Endothelial cell of umbilical vein (primary cell): Measurements from ENCODE around the gene KCTD5.

Experiments
- EZH2 ChIP-seq: IDR thresholded peaks from 2 replicates; pipeline ENCODE4 v1.6.1; 2012; ENCODE audit warnings: borderline replicate concordance, low read depth, mild to moderate bottlenecking, moderate library complexity, low read length, inconsistent platforms; ENCODE audit not compliant: severe bottlenecking
- FOS ChIP-seq: IDR thresholded peaks from 2 replicates; pipeline ENCODE4 v1.6.1; 2011; ENCODE audit warnings: mild to moderate bottlenecking, low read length, moderate library complexity, borderline replicate concordance; ENCODE audit not compliant: insufficient read depth
- GATA2 ChIP-seq: IDR thresholded peaks from 2 replicates; pipeline ENCODE4 v1.7.0; 2011; ENCODE audit warnings: low read depth, mild to moderate bottlenecking, moderate library complexity, mixed read lengths, low read length; ENCODE audit not compliant: insufficient read length, insufficient read depth
- MYC ChIP-seq: IDR thresholded peaks from one replicate; pipeline ENCODE4 v1.6.1; 2011; ENCODE audit warnings: mild to moderate bottlenecking, low read depth, low read length
- POLR2A ChIP-seq: IDR thresholded peaks from 2 replicates; pipeline ENCODE4 v1.6.1; 2012; ENCODE audit warnings: low read depth, mild to moderate bottlenecking, control low read depth, low read length
- POLR2AphosphoS5 ChIP-seq: IDR thresholded peaks from 2 replicates; pipeline ENCODE4 v1.6.1; 2012; ENCODE audit warnings: low read depth, mild to moderate bottlenecking, control low read depth, low read length, moderate library complexity; ENCODE audit not compliant: insufficient read depth
- TF ChIP-seq, protein P1 (sequence below): IDR thresholded peaks from 2 replicates; pipeline ENCODE4 v1.6.1; 2011; ENCODE audit not compliant: insufficient read depth, insufficient read length
- TF ChIP-seq, protein P2 (sequence below), 2 donors: IDR thresholded peaks; 1 replicate in 1 of 2; 2 replicates in 1 of 2; pipeline ENCODE4 v1.5.1; 2011; ENCODE audit warnings: low read length in 2 of 2, mild to moderate bottlenecking in 2 of 2, moderate library complexity in 2 of 2, control low read depth in 1 of 2, inconsistent platforms in 1 of 2, low read depth in 1 of 2; ENCODE audit not compliant: insufficient read depth in 1 of 2; ENCODE audit errors: extremely low read depth in 1 of 2

- TF ChIP-seq POLR2A: no peak
- TF ChIP-seq, protein P1, sequence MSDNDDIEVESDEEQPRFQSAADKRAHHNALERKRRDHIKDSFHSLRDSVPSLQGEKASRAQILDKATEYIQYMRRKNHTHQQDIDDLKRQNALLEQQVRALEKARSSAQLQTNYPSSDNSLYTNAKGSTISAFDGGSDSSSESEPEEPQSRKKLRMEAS: no peak
- TF ChIP-seq, protein P2, sequence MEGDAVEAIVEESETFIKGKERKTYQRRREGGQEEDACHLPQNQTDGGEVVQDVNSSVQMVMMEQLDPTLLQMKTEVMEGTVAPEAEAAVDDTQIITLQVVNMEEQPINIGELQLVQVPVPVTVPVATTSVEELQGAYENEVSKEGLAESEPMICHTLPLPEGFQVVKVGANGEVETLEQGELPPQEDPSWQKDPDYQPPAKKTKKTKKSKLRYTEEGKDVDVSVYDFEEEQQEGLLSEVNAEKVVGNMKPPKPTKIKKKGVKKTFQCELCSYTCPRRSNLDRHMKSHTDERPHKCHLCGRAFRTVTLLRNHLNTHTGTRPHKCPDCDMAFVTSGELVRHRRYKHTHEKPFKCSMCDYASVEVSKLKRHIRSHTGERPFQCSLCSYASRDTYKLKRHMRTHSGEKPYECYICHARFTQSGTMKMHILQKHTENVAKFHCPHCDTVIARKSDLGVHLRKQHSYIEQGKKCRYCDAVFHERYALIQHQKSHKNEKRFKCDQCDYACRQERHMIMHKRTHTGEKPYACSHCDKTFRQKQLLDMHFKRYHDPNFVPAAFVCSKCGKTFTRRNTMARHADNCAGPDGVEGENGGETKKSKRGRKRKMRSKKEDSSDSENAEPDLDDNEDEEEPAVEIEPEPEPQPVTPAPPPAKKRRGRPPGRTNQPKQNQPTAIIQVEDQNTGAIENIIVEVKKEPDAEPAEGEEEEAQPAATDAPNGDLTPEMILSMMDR (IDR thresholded peaks at IDR 0.05; ENCODE audit: extremely low read depth in 1 of 2, insufficient read depth in 1 of 2, low read depth in 1 of 2, low read length in 2 of 2): no peak
- no peak for TF ChIP-seq EZH2
- no peak for TF ChIP-seq FOS
- TF ChIP-seq POLR2AphosphoS5: no peak
- TF ChIP-seq GATA2: no peak
- TF ChIP-seq MYC: no peak
Measured at GRCh38 chr16:2748757-2749455, 66.6 kb downstream of the KCTD5 start.
